Endodermal cell (in vitro differentiated cells): ENCODE measurements around the gene PTPRK. TPM values are rescaled to one million over a fixed set of nuclear protein-coding genes. Genes with fewer than 3 reads are reported as not detected.

ENCODE experiments used
- DNase-seq: peaks from one replicate; pipeline ENCODE4 v3.0.0-alpha.2; 2017
- H3K27ac ChIP-seq: 2 replicates; pipeline ENCODE4 v1.5.1; 2013; ENCODE audit warnings: mild to moderate bottlenecking, low read depth, low read length, moderate library complexity
- H3K27me3 ChIP-seq: 2 replicates; pipeline ENCODE4 v1.6.1; 2013; ENCODE audit warnings: mild to moderate bottlenecking, low read length, moderate library complexity; ENCODE audit not compliant: insufficient read depth, control insufficient read depth, poor library complexity, severe bottlenecking
- H3K36me3 ChIP-seq: 2 replicates; pipeline ENCODE4 v1.7.0; 2013; ENCODE audit warnings: mild to moderate bottlenecking, low read length, moderate library complexity; ENCODE audit not compliant: control insufficient read depth, insufficient read depth
- H3K4me1 ChIP-seq: one replicate; pipeline ENCODE4 v1.7.0; 2013; ENCODE audit warnings: low read length; ENCODE audit not compliant: control insufficient read depth, insufficient read depth
- H3K4me3 ChIP-seq: 2 replicates; pipeline ENCODE4 v1.5.1; 2013; ENCODE audit warnings: mild to moderate bottlenecking, low read length, moderate library complexity
- H3K9ac ChIP-seq: 2 replicates; pipeline ENCODE4 v1.6.1; 2013; ENCODE audit warnings: mild to moderate bottlenecking, low read length, moderate library complexity; ENCODE audit not compliant: poor library complexity, severe bottlenecking; ENCODE audit errors: extremely low read depth
- H3K9me3 ChIP-seq: 2 replicates; pipeline ENCODE4 v1.6.1; 2013; ENCODE audit warnings: mild to moderate bottlenecking, low read length, moderate library complexity; ENCODE audit not compliant: control insufficient read depth
- H3K27ac Mint-ChIP-seq: 2 replicates; pipeline ENCODE4 v1.8.0; 2020; ENCODE audit warnings: mixed read lengths
- H3K27me3 Mint-ChIP-seq: 2 replicates; pipeline ENCODE4 v1.8.0; 2021; ENCODE audit warnings: mild to moderate bottlenecking, mixed read lengths; ENCODE audit not compliant: insufficient read depth
- H3K36me3 Mint-ChIP-seq: 2 replicates; pipeline ENCODE4 v1.8.0; 2020; ENCODE audit warnings: low read depth, mixed read lengths
- H3K4me1 Mint-ChIP-seq: 2 replicates; pipeline ENCODE4 v1.8.0; 2020; ENCODE audit warnings: mixed read lengths
- H3K4me3 Mint-ChIP-seq: 2 replicates; pipeline ENCODE4 v1.8.0; 2020; ENCODE audit warnings: mild to moderate bottlenecking, moderate library complexity, mixed read lengths
- H3K9me3 Mint-ChIP-seq: 2 replicates; pipeline ENCODE4 v1.8.0; 2020; ENCODE audit warnings: mild to moderate bottlenecking, mixed read lengths
- WGBS, 2 experiments: methylation state at CpG; one replicate each; pipeline versions ENCODE4 v1.1.5 to v1.1.7; 2013; ENCODE audit warnings: missing lambda C conversion rate in 2 of 2, mixed read lengths in 1 of 2; ENCODE audit not compliant: insufficient coverage in 1 of 2, insufficient read length in 1 of 2; 5-methylcytosine and 5-hydroxymethylcytosine counted together
- total RNA-seq, 2 donors: library from RNA; stranded (reverse); fragmentation: NEBNext Ultra II Directional in 1 of 2; extraction: Animal tissue kit (Norgen Biotek cat#: 25700) in 1 of 2; gene quantifications; 2 replicates in 1 of 2; 3 replicates in 1 of 2; pipeline ENCODE4 v1.2.1, GENCODE V29; 2021
- TF ChIP-seq, protein P1 (sequence below): fragments of 200-600 bp; sonication (generic); conservative IDR thresholded peaks from 2 replicates; pipeline ENCODE4 v1.5.0; 2021; ENCODE audit warnings: antibody characterized with exemption, mild to moderate bottlenecking

PTPRK gene
- total RNA-seq, 2 donors from 2014 or later, result 46.4 to 57.6 TPM

DNA sequence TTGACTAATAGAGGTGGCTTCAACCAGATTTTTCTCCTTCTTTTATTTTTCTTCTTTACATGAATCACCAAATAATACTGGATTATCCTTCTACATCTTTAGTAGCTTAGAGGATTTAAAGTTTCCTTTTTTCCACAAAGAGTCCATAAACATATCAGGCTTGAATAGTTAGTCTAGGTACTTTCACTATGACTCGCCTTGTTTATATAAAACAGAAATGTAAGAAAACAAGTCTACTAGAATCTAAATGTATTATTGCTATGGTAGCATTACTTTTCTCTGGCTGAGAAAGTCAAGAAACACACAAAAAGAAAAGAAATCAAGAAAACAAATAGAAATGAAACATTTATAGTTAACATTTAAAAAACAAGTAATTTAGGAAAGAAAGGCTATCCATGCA lies 215.2 kb downstream of the PTPRK start:
- Histone ChIP-seq H3K27ac (no peak overlapping the region), H3K9me3 (no peaks in the 10 kb centered on the region), H3K27me3 (no peaks in the 10 kb centered on the region), H3K36me3 (peaks cover 9% of the 10 kb centered on the region), H3K4me3 (no peak overlapping the region), H3K4me1 (peaks cover 6% of the 10 kb centered on the region), H3K9ac (no peak overlapping the region)
- H3K27me3 Mint-ChIP-seq, result no peaks in the 10 kb centered on the region
- no peak overlapping the region for H3K27ac Mint-ChIP-seq
- no peak overlapping the region for H3K4me3 Mint-ChIP-seq
- H3K9me3 Mint-ChIP-seq, result no peaks in the 10 kb centered on the region
- peaks cover 10% of the 10 kb centered on the region for H3K4me1 Mint-ChIP-seq
- peaks cover 10% of the 10 kb centered on the region for H3K36me3 Mint-ChIP-seq
- TF ChIP-seq, protein P1, sequence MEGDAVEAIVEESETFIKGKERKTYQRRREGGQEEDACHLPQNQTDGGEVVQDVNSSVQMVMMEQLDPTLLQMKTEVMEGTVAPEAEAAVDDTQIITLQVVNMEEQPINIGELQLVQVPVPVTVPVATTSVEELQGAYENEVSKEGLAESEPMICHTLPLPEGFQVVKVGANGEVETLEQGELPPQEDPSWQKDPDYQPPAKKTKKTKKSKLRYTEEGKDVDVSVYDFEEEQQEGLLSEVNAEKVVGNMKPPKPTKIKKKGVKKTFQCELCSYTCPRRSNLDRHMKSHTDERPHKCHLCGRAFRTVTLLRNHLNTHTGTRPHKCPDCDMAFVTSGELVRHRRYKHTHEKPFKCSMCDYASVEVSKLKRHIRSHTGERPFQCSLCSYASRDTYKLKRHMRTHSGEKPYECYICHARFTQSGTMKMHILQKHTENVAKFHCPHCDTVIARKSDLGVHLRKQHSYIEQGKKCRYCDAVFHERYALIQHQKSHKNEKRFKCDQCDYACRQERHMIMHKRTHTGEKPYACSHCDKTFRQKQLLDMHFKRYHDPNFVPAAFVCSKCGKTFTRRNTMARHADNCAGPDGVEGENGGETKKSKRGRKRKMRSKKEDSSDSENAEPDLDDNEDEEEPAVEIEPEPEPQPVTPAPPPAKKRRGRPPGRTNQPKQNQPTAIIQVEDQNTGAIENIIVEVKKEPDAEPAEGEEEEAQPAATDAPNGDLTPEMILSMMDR, result no peak
- no CpG with 5 or more reads among the region's 1 CpG for WGBS, 2 experiments
- no peak for DNase-seq

DNA sequence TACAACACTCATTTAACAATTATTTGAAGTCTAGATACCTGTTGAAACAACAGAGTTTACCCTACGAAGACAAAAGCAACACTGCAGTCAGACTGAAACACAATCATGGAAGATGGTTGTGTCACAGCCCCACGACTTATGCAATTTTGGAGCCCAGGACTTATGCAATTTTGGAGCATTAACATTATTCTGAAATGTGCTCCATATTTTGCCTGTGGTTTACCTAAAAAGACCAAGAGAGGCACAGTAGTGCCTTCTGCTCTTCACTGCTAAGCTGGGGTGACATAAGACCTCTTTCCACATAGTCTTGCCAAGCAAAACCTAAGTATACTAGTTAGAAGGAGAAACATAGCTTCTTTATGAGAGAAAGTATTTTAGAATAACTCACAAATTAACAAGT lies 216.5 kb downstream of the PTPRK start:
- 90 to 100% methylated on average over 2 of the region's 2 CpGs for WGBS, 2 experiments
- Histone ChIP-seq H3K27ac (no peak overlapping the region), H3K27me3 (no peaks in the 10 kb centered on the region), H3K4me1 (no peaks in the 10 kb centered on the region), H3K4me3 (no peak overlapping the region), H3K36me3 (peaks cover 9% of the 10 kb centered on the region), H3K9ac (no peak overlapping the region), H3K9me3 (no peaks in the 10 kb centered on the region)
- Mint-ChIP-seq H3K36me3 (peaks cover 13% of the 10 kb centered on the region), H3K27me3 (no peaks in the 10 kb centered on the region), H3K9me3 (peaks cover 4% of the 10 kb centered on the region), H3K4me3 (no peak overlapping the region), H3K4me1 (peaks cover 2% of the 10 kb centered on the region), H3K27ac (no peak overlapping the region)
- DNase-seq, result no peak
- TF ChIP-seq, protein P1, result no peak

DNA sequence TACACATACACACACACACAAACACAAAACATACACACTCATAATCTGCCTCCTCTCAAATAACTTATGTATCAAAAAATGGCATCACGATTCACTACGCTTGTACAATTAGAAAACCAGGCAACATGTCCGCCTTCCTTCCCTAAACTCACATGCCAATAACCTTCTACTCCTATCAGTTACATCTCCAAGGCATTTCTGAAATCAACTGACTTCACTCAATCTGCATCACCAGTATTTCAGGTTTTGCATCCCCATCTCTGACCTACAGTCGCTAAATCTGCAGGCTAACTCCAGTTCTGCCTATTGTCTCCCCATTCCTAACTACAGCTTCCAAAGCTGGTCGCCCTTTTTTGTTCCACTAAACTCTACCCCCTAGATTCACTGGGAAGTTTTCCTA lies 217.5 kb downstream of the PTPRK start:
- Mint-ChIP-seq H3K36me3 (peaks cover 13% of the 10 kb centered on the region), H3K9me3 (peaks cover 4% of the 10 kb centered on the region), H3K27me3 (no peaks in the 10 kb centered on the region), H3K4me3 (no peak overlapping the region), H3K4me1 (peaks cover 2% of the 10 kb centered on the region), H3K27ac (no peak overlapping the region)
- no peak overlapping the region for H3K27ac ChIP-seq
- H3K36me3 ChIP-seq, result peaks cover 9% of the 10 kb centered on the region
- no peak for DNase-seq
- H3K9ac ChIP-seq, result no peak overlapping the region
- H3K27me3 ChIP-seq, result no peaks in the 10 kb centered on the region
- WGBS, 2 experiments, result 90 to 94% methylated on average over 4 to 5 of the region's 5 CpGs
- no peaks in the 10 kb centered on the region for H3K9me3 ChIP-seq
- H3K4me1 ChIP-seq, result no peaks in the 10 kb centered on the region
- no peak overlapping the region for H3K4me3 ChIP-seq
- TF ChIP-seq, protein P1, result no peak
